ENCODE data around the gene LCN10. TPM values are rescaled to one million over a fixed set of nuclear protein-coding genes. Genes with fewer than 3 reads are reported as not detected.
"Not testable (repeated sequence)": the region's sequence is repeated elsewhere in the genome, so short reads cannot be mapped to it uniquely, and the experiment has no call there.

LCN10 gene
- total RNA-seq, 2 donors from 2014 or later = 0.21 to 0.45 TPM

GRCh38 chr9:136763649-136764035 is 20.9 kb upstream of the LCN10 start:
- no peak for DNase-seq (ENCODE audit: low spot score)

GRCh38 chr9:136762915-136763648 is 20.3 kb upstream of the LCN10 start:
- DNase-seq (ENCODE audit: low spot score) (no peak), ATAC-seq (peak in 1 of 2 donors; percentile 53)

More at GRCh38 chr9:136763649-136764035, 20.9 kb upstream of the LCN10 start:
- H3K27me3 Mint-ChIP-seq = peaks cover 0 to 10% of the 10 kb centered on the region in 2 donors
- no peak overlapping the region for H3K27ac Mint-ChIP-seq
- H3K36me3 Mint-ChIP-seq = no peaks in the 10 kb centered on the region
- no peak overlapping the region for H3K4me3 Mint-ChIP-seq
- H3K4me1 Mint-ChIP-seq (ENCODE audit: low read depth in 2 of 2) = peaks cover 0 to 4% of the 10 kb centered on the region in 2 donors
- no peak for ATAC-seq
- H3K9me3 Mint-ChIP-seq = no peaks in the 10 kb centered on the region

GRCh38 chr9:136762221-136762691 is 19.5 kb upstream of the LCN10 start:
- no peak overlapping the region for H3K4me3 Mint-ChIP-seq
- DNase-seq (ENCODE audit: low spot score) = no peak
- no peaks in the 10 kb centered on the region for H3K36me3 Mint-ChIP-seq
- peaks cover 0 to 4% of the 10 kb centered on the region in 2 donors for H3K4me1 Mint-ChIP-seq (ENCODE audit: low read depth in 2 of 2)
- no peaks in the 10 kb centered on the region for H3K9me3 Mint-ChIP-seq
- peaks cover 0 to 5% of the 10 kb centered on the region in 2 donors for H3K27me3 Mint-ChIP-seq
- ATAC-seq = no peak
- no peak overlapping the region for H3K27ac Mint-ChIP-seq

More at GRCh38 chr9:136762915-136763648, 20.3 kb upstream of the LCN10 start:
- Mint-ChIP-seq H3K36me3 (no peaks in the 10 kb centered on the region), H3K4me3 (no peak overlapping the region), H3K27ac (no peak overlapping the region), H3K27me3 (peaks cover 0 to 10% of the 10 kb centered on the region in 2 donors), H3K9me3 (no peaks in the 10 kb centered on the region), H3K4me1 (ENCODE audit: low read depth in 2 of 2) (peaks cover 0 to 4% of the 10 kb centered on the region in 2 donors)

GRCh38 chr9:136761545-136761981 is 18.8 kb upstream of the LCN10 start:
- H3K4me1 Mint-ChIP-seq (ENCODE audit: low read depth in 2 of 2) = no peaks in the 10 kb centered on the region
- no peak for DNase-seq (ENCODE audit: low spot score)
- H3K27ac Mint-ChIP-seq = no peak overlapping the region
- H3K27me3 Mint-ChIP-seq = no peaks in the 10 kb centered on the region
- no peak for ATAC-seq
- H3K36me3 Mint-ChIP-seq = no peaks in the 10 kb centered on the region
- no peak overlapping the region for H3K4me3 Mint-ChIP-seq
- no peaks in the 10 kb centered on the region for H3K9me3 Mint-ChIP-seq

GRCh38 chr9:136760834-136761544 is 18.2 kb upstream of the LCN10 start:
- H3K9me3 Mint-ChIP-seq; ATAC-seq; H3K27me3 Mint-ChIP-seq; H3K36me3 Mint-ChIP-seq; H3K27ac Mint-ChIP-seq; DNase-seq (ENCODE audit: low spot score); H3K4me1 Mint-ChIP-seq (ENCODE audit: low read depth in 2 of 2); H3K4me3 Mint-ChIP-seq: not testable (repeated sequence)

GRCh38 chr9:136760424-136760823 is 17.7 kb upstream of the LCN10 start:
- Mint-ChIP-seq H3K9me3 (peaks cover 3% of the 10 kb centered on the region), H3K4me3 (no peak overlapping the region), H3K27me3 (no peaks in the 10 kb centered on the region), H3K4me1 (ENCODE audit: low read depth in 2 of 2) (no peaks in the 10 kb centered on the region), H3K36me3 (no peaks in the 10 kb centered on the region), H3K27ac (no peak overlapping the region)
- no peak for DNase-seq (ENCODE audit: low spot score)
- ATAC-seq = no peak

- no peak overlapping the region for H3K27ac Mint-ChIP-seq
- H3K27me3 Mint-ChIP-seq = no peaks in the 10 kb centered on the region
- no peak for DNase-seq (ENCODE audit: low spot score)
- ATAC-seq = no peak
- no peaks in the 10 kb centered on the region for H3K36me3 Mint-ChIP-seq
- no peaks in the 10 kb centered on the region for H3K4me1 Mint-ChIP-seq (ENCODE audit: low read depth in 2 of 2)
- no peak overlapping the region for H3K4me3 Mint-ChIP-seq
- H3K9me3 Mint-ChIP-seq = peaks cover 3% of the 10 kb centered on the region
Observed at GRCh38 chr9:136759436-136760325, 16.9 kb upstream of the LCN10 start.

GRCh38 chr9:136759001-136759400 is 16.3 kb upstream of the LCN10 start:
- Mint-ChIP-seq H3K4me3 (no peak overlapping the region), H3K27me3 (no peaks in the 10 kb centered on the region), H3K4me1 (ENCODE audit: low read depth in 2 of 2) (no peaks in the 10 kb centered on the region), H3K27ac (no peak overlapping the region), H3K36me3 (no peaks in the 10 kb centered on the region), H3K9me3 (peaks cover 3% of the 10 kb centered on the region)
- ATAC-seq = no peak
- DNase-seq (ENCODE audit: low spot score) = no peak

GRCh38 chr9:136757751-136758140 is 15.0 kb upstream of the LCN10 start:
- Mint-ChIP-seq H3K4me3 (no peak overlapping the region), H3K4me1 (ENCODE audit: low read depth in 2 of 2) (no peaks in the 10 kb centered on the region)
- ATAC-seq = no peak

GRCh38 chr9:136757328-136757727 is 14.6 kb upstream of the LCN10 start:
- Mint-ChIP-seq H3K27me3 (peaks cover 4 to 7% of the 10 kb centered on the region in 2 donors), H3K36me3 (peaks cover 6% of the 10 kb centered on the region), H3K9me3 (peaks cover 7% of the 10 kb centered on the region), H3K27ac (no peak overlapping the region), H3K4me3 (no peak overlapping the region), H3K4me1 (ENCODE audit: low read depth in 2 of 2) (no peaks in the 10 kb centered on the region)
- DNase-seq (ENCODE audit: low spot score) (no peak), ATAC-seq (no peak)

More at GRCh38 chr9:136757751-136758140, 15.0 kb upstream of the LCN10 start:
- peaks cover 2% of the 10 kb centered on the region for H3K36me3 Mint-ChIP-seq
- peaks cover 3% of the 10 kb centered on the region for H3K9me3 Mint-ChIP-seq
- H3K27ac Mint-ChIP-seq = no peak overlapping the region
- peaks cover under 1 to 3% of the 10 kb centered on the region in 2 donors for H3K27me3 Mint-ChIP-seq
- DNase-seq (ENCODE audit: low spot score) = no peak

GRCh38 chr9:136756836-136757235 is 14.1 kb upstream of the LCN10 start:
- ATAC-seq = no peak
- Mint-ChIP-seq H3K27ac (no peak overlapping the region), H3K27me3 (peaks cover 4 to 9% of the 10 kb centered on the region in 2 donors), H3K4me3 (no peak overlapping the region), H3K36me3 (peaks cover 10% of the 10 kb centered on the region), H3K4me1 (ENCODE audit: low read depth in 2 of 2) (no peaks in the 10 kb centered on the region), H3K9me3 (peaks cover 8% of the 10 kb centered on the region)
- DNase-seq (ENCODE audit: low spot score) = no peak

GRCh38 chr9:136756134-136756438 is 13.3 kb upstream of the LCN10 start:
- Mint-ChIP-seq H3K27me3 (peaks cover 5 to 9% of the 10 kb centered on the region in 2 donors), H3K27ac (no peak overlapping the region), H3K36me3 (peaks cover 16% of the 10 kb centered on the region), H3K4me3 (no peak overlapping the region), H3K4me1 (ENCODE audit: low read depth in 2 of 2) (no peaks in the 10 kb centered on the region), H3K9me3 (peaks cover 11% of the 10 kb centered on the region)
- no peak for ATAC-seq
- DNase-seq (ENCODE audit: low spot score) = no peak

GRCh38 chr9:136755302-136756133 is 12.8 kb upstream of the LCN10 start:
- not testable (repeated sequence) for ATAC-seq; H3K4me3 Mint-ChIP-seq; H3K27me3 Mint-ChIP-seq; H3K27ac Mint-ChIP-seq; DNase-seq (ENCODE audit: low spot score); H3K4me1 Mint-ChIP-seq (ENCODE audit: low read depth in 2 of 2)
- Mint-ChIP-seq H3K36me3 (peaks cover 16% of the 10 kb centered on the region), H3K9me3 (peaks cover 11% of the 10 kb centered on the region)

Measured in natural killer cell treated with Interleukin-12 subunit alpha and Interleukin-12 subunit beta and Interleukin-15 and Interleukin-18, amount 100 ng/mL, for 72 hours (primary cell).